NCI-H510A (cell line): ENCODE results near the gene FBXL2.
A peak's percentile ranks its signal among the peaks of the same experiment; 100 is the strongest.

Source experiments
- DNase-seq: peaks from one replicate; lab custom pipeline; 2025; lab: John Stamatoyannopoulos, UW

The FBXL2 gene, protein sequence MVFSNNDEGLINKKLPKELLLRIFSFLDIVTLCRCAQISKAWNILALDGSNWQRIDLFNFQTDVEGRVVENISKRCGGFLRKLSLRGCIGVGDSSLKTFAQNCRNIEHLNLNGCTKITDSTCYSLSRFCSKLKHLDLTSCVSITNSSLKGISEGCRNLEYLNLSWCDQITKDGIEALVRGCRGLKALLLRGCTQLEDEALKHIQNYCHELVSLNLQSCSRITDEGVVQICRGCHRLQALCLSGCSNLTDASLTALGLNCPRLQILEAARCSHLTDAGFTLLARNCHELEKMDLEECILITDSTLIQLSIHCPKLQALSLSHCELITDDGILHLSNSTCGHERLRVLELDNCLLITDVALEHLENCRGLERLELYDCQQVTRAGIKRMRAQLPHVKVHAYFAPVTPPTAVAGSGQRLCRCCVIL

DNA sequence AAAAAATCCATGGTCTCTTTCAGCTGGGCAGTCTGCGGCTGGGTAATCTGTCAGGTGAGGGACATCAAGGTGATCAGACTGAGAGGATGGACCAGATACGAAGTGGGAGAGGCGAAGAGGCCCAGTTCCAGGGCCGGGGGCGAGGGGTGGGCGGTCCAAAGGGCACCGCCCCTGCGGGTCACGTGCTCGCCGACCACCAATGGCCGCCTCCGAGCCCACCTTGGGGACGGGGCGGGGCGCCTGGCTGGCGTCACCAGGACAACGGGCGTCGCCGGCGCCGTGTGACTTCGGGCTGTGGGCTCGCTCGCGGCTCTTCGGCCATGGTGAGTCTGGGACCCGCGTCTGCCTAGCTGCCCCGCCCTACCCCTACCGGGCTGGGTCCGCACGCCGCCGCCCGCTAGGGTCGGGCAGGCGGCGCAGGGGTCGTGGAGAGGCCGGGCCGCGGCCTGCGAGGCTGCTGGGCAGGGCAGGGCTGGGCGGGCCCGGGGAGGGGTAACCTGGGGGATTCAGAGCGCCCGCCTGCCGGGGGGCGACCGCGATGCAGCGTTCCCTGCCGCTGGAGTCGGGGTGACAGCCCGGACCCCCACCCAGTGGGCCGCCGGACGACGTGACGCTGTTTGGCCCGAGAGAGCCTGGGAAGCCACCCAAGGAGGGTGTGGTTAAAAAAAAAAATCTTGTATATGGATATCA, at the start of gene FBXL2:
Gene FBXL2 (plus strand): TSS at position 250 of the 690 bp plus-strand sequence. CDS start 71 bp downstream, at position 321.
- peak; percentile 74 for DNase-seq

DNA sequence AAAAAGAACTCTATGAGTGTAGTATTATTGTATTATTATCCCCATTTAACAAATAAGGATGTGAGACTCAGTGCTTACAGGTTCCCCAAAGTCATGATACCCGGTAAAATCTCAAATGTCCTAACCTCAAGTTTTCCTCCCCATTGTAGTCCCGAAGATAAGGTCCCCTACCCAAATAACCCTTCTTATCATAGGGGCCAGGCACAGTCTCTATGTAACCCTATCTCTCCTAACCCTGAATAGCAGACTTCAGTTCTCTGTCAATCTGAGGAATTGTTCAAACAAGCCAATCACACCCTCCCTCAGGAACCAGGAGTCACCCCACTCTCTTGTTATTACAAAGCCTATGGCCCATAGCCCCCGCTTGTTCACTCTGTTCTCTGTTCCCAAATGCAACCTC, 48.2 kb upstream of the FBXL2 start:
- DNase-seq, result no peak

DNA sequence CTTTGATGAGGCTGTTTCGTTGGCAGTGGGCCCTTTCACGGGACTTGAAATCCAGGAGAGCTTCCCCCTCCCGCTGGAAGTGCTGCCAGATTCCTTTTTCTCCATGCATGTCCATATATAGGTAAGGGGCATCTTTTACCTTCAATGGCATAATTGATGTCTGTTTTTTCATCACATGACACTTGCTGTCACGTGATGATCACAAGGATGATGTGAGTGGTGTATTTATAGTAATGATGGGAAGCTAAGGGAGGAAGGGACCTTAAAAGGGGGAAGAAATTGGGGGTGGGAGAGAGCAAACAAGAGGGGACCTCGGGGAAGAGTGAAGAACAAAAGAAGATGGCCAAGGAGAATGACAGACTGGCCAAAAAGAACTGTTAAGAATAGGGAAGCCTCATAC, 47.3 kb upstream of the FBXL2 start:
- no peak for DNase-seq

DNA sequence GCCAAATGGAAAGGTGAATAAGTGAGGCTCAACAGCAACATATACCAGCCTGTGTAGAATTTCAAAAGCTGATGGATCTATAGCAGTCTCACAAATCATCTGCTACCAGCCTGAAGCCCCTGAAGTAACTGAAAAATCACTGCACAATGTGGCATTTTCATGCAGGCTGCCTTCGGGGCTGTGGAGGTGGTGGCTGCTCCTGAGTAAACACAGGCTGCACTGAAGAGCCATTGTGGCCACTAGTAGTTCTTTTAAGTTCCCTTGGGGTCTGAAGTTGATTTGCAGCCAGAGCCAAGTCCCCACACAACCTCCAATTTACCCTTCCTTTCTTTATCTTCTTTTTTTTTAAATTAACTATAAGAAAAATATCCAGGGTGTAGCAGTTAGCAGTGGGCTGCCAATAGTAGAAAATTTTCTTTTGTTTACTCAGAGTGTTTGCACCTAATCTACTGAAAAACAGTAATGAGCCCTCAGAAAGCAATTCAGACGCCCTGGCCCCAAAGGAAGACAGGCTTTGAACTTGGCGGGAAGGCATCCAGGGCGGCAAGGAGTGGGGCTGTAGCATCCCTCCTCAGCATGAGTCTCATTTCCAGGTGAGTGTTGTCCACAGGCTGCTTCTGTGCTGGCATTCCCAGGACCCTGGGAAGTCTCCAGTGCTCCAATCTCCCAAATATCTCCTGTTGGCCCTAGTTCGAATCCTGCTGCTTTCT, 45.3 kb upstream of the FBXL2 start:
- no peak for DNase-seq

DNA sequence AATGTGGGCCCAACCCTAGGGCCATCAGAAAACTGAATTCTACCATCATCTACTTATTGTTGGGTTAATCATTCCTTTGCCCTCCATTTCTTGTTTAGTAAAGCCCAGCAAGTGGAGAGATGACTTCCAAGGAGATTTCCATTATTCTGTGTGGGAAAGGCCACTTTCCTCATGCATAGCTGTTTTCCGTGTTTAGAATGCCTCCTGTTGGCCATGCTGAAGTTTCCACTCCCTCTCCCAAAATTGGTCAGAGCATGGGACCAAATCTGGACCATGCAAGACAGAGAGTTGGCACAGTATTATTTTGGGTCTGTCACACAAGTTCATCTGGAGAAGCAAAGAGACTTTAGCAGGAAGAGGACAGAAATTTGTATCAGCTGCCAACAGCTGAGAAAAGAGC, 43.4 kb upstream of the FBXL2 start:
- DNase-seq, result no peak

DNA sequence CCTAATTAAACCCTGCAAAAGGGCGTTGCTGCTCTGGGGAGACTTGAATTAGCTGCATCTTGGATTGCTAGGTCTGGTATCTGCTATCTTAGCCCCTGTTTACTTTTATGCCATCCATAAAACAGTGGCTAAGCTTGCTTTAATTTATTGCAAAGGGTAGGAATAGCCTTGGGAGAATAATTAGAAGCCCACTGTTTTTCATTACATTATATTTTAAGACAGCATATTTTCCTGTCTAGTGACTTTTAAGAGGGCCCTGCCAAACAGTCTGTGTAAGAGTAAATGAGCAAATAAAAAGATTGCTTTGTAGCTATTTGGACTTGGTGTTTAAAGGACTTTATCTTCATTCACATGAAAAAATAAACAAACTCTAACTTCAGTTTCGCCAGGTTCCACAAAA, 41.2 kb upstream of the FBXL2 start:
- DNase-seq, result no peak

DNA sequence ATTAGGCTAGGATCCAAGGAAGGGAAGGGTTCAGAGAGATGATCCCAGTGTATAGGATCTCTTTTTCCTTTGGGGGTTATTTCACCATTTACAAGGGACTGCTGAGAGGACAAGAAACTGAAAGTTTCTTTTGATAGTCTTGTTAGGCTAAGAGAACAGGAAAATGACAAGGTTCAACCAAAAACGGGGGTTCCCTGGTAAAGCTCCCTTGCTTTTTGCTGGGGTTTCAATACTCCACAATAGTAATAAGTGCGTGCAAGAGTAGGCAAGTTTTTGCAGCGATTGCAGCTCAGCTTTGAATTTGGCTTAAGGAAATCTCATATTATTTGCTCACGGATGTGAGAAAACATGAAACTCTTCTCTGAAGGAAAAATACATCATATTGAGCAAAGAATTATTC, 39.8 kb upstream of the FBXL2 start:
- no peak for DNase-seq

DNA sequence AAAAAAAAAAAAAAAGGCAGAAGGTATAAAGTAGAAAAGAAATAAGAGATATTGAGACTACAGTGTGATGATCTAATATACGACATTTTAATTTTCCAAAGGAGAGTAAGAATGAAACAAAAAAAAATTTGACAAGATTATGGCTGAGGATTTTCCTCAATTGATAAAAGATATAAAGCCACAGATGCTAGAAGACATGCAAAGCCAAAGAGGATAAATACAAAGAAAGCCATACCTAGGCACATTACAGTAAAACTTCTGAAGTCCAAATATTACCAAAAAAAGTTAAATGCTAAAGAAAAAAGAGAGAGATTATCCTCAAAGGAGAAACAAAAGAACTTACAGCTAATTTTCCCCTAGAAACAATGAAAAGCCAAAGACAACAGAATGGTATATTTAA, 38.3 kb upstream of the FBXL2 start:
- DNase-seq, result no peak

DNA sequence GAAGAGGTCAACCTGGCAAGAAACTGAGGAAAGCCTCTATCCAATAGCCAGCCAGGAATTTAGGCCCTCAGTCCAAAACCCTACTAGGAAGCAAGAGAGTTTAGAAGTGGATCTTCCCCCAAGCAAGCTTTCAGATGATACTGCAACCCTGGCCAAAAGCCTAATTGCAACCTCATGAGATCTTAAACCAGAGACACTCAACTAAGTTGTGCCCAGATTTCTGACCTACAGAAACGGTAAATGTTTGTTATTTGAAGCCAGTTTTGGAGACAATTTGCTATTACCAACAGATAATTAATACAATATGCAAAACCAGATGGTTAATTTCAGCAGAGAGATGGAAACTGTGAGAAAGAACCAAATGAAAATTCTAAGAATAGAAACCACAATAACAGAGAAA, 37.0 kb upstream of the FBXL2 start:
- no peak for DNase-seq

DNA sequence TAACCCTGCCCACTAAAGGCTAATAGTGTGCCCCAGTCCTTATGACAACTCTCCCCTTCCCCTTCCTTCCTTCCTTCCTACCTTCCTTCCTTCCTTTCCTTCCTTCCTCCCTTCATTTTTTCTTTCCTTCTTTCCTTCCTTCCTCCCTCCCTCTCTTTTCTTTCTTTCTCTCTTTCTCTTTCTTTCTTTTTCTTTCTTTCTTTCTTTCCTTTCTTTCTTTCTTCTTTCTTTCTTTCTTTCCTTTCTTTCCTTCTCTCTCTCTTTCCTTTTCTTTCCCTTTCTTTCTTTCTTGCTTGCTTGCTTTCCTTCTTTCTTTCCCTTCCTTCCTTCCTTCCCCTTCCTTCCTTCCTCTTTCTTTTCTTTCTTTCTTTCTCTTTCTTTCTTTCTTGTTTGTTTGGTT, 30.5 kb upstream of the FBXL2 start:
- DNase-seq, result no peak

DNA sequence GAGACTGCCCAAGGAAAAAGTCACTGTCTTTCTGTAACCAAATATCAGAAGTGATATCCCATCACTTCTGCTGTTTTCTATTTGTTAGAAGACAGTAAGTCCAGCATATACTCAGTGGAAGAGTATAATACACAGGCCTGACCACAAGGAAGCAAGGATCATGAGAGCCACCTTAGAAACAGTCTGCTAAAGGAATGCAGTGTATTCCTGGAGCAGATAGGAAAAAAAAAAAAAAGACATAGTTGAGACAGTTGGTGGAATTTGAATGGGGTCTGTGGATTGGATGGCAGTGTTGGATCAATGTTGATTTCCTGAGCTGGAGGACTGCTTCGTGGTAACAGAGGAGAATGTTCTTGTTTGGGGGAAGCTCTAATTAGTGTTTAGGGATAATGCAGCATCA, 26.5 kb upstream of the FBXL2 start:
- DNase-seq, result no peak

DNA sequence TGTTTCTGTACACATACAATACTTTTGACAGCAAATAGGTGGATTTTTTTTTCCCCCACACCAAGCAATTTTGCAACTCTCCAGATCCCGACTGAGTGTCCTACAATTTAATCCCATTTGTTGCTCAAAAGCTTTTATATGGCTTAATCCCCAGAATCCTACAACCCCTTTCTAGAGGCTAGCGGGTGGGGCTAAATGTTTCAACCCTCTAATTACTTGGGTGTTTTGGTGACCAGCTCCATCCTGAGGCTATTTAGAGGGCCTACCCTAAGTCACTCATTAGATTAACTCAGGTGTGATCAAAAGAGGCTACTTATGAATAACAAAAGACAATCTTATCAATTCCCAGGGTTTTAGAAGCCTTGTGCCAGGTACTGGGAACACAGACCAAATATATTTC, 21.0 kb upstream of the FBXL2 start:
- DNase-seq, result no peak

DNA sequence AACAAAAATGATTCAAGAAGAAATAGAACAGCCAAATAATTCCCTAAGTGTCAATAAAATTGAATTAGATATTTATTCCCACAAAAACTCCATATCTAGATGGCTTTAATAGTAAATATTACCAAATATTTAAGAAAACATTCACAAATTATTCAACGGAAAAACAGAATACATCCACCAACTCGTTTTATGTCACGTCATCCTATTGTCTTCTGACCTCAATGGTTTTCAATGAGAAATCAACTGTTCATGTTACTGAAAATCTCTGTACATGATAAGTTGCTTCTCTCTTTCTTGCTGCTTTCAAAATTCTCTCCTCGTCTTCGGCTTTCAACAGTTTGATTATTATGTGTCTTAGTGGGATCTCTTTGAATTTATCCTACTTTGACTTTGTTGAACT, 17.1 kb upstream of the FBXL2 start:
- DNase-seq, result no peak

DNA sequence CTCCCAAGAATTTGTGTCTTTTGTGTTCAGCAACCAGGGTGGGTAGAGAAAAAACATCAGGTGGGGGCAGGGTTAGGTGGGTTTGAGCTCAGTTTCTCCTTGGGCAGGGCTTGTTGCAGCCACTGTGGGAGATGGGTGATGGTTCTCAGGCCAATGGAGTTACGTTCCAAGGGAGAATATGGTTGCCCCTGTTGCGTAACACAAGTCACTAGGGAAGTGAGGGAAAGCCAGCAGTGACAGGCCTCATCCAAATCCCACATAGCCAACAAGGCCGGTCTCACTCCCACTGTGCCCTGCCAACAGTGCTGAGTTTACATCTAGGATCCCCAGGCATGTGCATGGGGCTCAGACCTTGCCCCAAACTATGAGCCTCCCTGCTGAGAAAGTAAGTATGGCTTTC, 7.9 kb upstream of the FBXL2 start:
- DNase-seq, result no peak

DNA sequence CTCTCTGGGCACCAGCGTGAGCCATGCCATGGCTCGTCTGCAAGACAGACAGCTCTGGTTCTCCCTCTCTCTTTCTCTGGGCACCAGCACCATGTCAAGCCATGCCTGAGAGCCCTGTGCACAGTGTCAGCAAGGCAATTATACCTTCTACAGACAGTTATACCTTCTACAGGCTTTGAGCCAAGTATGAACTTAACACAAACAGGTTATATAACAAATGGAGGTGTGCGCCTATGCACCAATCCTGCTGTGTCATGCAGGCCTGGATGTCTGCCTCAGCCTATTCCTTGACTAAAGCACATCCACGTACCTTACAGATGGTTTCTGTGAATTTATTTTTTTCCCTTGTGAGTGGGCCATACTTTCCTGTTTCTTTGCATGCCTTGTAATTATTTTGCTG, 5.9 kb upstream of the FBXL2 start:
- DNase-seq, result no peak

DNA sequence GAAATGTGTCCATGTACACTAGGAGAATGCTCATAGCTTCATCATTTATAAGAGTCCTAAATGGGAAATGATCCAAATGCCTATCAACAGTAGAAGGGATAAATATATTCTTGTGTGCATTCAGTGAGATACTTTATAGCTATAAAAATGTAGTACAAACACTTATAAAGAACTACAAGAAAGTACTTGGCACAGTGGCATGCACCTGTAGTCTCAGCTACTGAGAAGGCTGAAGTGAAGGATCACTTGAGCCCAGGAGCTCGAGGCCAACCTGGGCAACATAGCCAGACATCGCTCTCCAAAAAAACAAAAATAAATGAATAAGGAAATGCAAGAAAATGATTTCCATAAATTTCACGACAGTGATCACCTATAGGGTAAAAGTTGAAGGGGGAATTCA, 3.6 kb upstream of the FBXL2 start:
- no peak for DNase-seq

DNA sequence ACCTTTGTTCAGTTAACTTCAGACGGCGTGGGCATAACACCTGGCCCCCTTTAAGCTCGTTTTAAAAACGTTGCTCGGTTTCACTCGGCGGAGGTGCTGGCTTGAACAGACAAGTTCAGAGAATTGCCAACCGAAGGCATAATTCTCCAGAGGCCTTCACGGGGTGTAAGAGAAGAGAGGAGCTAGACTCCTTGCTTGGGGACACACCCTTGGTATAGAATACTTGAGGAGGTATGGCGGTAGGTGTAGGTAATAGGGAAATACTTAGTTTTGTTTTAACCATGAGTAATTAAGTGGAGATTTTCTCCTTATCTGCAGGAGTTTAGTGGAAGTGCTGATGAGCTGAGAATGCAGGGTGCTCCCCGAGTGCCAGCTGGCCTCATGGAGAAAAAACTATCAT, 921 bp downstream of the FBXL2 start:
- DNase-seq, result no peak

DNA sequence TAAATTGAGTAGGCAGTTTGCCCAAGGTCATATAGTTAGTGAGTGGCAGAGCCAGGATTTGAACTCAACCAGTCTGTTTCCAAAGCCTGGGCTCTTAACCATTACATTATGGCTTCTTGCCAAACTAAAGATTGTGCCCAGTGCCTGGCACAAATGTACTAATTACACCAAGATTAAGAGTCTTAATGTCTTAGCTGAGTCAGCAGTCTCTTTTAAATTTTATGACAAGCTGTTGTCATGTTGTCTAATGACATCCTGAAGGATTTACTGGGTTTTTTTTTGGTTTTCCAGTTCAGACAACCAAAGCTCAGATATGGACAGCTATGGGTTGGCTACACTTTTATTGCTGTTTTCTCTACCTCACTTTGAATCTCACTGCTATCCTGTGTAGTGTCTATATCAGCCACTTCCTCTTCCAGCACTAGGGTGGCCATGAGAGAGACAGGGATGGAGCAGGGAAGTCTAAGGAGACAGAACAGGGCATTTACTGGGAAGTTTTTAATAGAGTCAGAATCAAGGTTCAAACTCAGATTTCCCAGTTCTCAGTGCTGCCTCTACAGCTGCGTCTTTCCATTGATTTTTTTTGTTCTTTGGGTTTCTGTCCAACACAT, 10.5 kb downstream of the FBXL2 start:
- no peak for DNase-seq

DNA sequence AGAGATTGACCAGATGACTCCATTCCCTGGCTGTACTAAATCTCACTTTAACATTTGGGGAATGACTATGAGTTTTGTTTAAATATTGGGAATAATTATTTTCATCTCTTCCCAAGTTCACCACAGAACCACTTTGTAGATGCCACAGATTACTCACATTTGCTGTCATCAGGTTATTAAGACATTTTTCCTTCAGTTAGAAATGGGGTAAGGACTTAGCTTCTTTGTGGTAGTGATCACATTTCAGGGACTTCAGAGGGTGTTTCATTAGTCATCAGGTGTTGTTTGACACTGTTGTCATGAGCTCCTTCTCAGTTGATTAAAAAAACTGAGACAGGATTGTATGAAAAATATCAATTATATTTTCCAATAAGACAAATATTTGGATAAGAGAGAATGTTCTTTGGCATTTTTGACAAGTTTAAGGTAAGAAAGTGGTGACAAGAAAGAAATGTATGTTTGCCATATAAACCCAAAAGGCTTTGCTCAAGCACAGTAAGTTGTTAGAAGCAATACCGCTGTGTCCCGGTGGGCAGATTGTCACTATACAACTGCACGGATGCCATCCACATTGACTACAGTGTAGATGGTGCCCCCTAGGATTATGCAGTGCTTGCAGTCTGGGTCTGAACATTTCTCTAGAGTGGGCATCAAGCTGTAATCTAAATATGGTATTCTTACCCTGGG, 22.3 kb downstream of the FBXL2 start:
- no peak for DNase-seq

DNA sequence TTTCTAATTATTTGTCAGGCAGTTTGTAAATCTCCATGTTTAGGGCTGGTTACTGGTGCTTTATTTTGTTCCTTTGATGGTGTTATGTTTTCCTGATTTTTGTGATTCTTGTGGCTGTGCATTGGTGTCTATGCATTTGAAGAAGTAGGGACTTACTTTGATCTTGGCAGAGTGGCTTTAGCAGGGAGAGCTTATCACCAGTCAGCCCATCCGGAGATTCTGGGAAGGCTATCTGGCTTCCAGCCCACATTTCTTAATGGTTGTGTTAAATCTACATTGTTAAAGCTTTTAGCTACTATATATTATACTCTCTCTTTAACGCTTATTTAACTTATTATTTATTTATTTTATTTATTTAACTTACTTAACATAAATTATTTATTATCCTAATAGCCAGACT, 35.1 kb downstream of the FBXL2 start:
- DNase-seq, result no peak

DNA sequence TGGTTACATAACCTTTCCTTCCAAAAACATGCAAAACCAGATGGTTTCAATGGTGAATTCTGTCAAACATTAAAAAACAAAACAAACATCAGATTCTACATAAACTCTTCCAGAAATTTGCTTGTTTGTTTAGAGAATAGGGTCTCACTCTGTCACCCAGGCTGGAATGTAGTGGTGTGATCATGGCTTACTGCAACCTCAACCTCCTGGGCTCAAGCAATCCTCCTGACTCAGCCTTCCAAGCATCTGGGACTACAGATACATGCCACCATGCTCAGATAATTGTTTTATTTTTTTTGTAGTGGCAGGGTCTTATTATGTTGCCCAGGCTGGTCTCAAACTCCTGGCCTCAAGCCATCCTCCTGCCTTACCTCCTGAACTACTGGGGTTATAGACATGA, 36.1 kb downstream of the FBXL2 start:
- DNase-seq, result no peak

DNA sequence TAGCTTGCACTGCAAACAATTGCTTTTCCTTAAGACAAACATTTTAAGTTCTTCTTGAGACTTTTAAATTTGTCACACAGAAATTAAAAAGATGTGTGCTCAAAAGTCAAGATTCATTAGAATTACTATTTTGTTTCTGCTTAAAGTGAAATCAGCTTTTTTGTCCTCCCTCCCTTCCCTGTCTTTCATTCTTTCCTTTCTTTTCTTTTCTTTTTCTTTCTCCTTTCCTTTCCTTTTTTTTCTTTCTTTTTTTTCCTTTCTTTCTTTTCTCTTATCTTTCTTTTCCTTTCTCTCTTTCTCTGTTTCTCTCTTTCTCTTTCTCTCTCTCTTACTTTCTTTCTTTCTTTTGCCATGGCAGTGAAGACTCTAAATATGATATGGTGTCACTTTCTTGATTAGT, 37.8 kb downstream of the FBXL2 start:
- no peak for DNase-seq
